Activated naive CD8-positive, alpha-beta T cell (primary cell): ENCODE measurements around the gene PAX5.

ENCODE experiments used
- H3K27ac Mint-ChIP-seq: one replicate; pipeline ENCODE4 v1.8.0; 2021; ENCODE audit warnings: mixed read lengths
- H3K27me3 Mint-ChIP-seq: one replicate; pipeline ENCODE4 v1.8.0; 2021; ENCODE audit warnings: mixed read lengths
- H3K36me3 Mint-ChIP-seq: one replicate; pipeline ENCODE4 v1.8.0; 2021; ENCODE audit warnings: mixed read lengths
- H3K4me1 Mint-ChIP-seq: one replicate; pipeline ENCODE4 v1.8.0; 2021; ENCODE audit warnings: low read depth, mixed read lengths
- H3K4me3 Mint-ChIP-seq: one replicate; pipeline ENCODE4 v1.8.0; 2021; ENCODE audit warnings: mild to moderate bottlenecking, mixed read lengths
- H3K9me3 Mint-ChIP-seq: one replicate; pipeline ENCODE4 v1.8.0; 2021; ENCODE audit warnings: low read depth, mixed read lengths

Gene PAX5

DNA sequence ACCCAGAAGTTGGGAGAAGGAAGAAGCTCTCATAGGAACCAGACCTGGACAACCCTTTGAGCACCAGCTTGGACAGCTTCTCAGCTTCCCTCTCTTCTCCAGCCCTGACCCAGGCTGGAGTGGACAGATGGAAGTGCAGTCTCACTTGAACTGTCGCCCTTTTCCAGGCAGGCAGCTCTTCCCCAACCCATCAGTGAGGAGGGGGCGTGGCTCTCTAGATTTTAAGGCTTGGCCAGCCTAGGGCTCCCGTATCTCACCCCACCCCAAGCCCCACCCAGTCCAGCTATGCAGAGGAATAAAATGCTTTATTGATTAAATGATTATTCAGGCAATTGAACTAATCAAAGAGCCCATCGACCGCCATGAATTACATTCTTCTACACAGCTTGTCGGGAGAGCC is 2.2 kb downstream of the PAX5 start:
- Mint-ChIP-seq H3K27ac (no peak overlapping the region), H3K4me3 (no peak overlapping the region), H3K4me1 (peaks cover 43% of the 10 kb centered on the region), H3K36me3 (no peaks in the 10 kb centered on the region), H3K9me3 (no peaks in the 10 kb centered on the region), H3K27me3 (peaks cover 41% of the 10 kb centered on the region)

DNA sequence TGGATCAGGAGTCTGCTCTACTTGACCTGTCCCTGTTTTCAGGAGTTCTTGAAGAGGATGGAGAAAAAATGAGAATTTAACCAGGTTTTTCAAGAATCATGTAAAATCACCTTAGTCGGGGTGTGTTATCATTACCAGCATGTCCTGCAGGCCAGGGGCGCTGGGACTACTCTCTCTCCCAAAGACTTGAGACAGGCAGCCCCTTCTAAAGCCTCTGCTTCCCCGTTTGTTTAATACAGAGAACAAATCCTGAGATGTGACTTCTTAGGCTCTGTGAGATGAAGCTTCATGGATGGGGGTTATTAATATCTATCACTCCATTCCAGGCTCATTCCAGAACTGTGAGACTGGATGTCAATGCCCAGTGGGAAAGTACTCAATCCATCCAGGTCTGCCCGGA is 3.0 kb downstream of the PAX5 start:
- Mint-ChIP-seq H3K36me3 (no peaks in the 10 kb centered on the region), H3K4me3 (no peak overlapping the region), H3K27me3 (peaks cover 38% of the 10 kb centered on the region), H3K4me1 (peaks cover 43% of the 10 kb centered on the region), H3K9me3 (no peaks in the 10 kb centered on the region), H3K27ac (no peak overlapping the region)

GRCh38 chr9:37030611-37030939 is 3.5 kb downstream of the PAX5 start:
- Mint-ChIP-seq H3K4me1 (peaks cover 44% of the 10 kb centered on the region), H3K36me3 (no peaks in the 10 kb centered on the region), H3K4me3 (peak overlapping the region; percentile 14), H3K9me3 (no peaks in the 10 kb centered on the region), H3K27ac (no peak overlapping the region), H3K27me3 (peaks cover 36% of the 10 kb centered on the region)

- Mint-ChIP-seq H3K4me1 (peaks cover 43% of the 10 kb centered on the region), H3K27ac (no peak overlapping the region), H3K36me3 (no peaks in the 10 kb centered on the region), H3K4me3 (peak overlapping the region; percentile 23), H3K9me3 (no peaks in the 10 kb centered on the region), H3K27me3 (peaks cover 37% of the 10 kb centered on the region)
These were observed 4.1 kb downstream of the PAX5 start for GRCh38 chr9:37029776-37030610.

- H3K36me3 Mint-ChIP-seq, result no peaks in the 10 kb centered on the region
- H3K9me3 Mint-ChIP-seq, result no peaks in the 10 kb centered on the region
- no peak overlapping the region for H3K27ac Mint-ChIP-seq
- peaks cover 37% of the 10 kb centered on the region for H3K27me3 Mint-ChIP-seq
- peak overlapping the region; percentile 23 for H3K4me3 Mint-ChIP-seq
- peaks cover 41% of the 10 kb centered on the region for H3K4me1 Mint-ChIP-seq
These were observed 4.7 kb downstream of the PAX5 start for GRCh38 chr9:37029304-37029775.

DNA sequence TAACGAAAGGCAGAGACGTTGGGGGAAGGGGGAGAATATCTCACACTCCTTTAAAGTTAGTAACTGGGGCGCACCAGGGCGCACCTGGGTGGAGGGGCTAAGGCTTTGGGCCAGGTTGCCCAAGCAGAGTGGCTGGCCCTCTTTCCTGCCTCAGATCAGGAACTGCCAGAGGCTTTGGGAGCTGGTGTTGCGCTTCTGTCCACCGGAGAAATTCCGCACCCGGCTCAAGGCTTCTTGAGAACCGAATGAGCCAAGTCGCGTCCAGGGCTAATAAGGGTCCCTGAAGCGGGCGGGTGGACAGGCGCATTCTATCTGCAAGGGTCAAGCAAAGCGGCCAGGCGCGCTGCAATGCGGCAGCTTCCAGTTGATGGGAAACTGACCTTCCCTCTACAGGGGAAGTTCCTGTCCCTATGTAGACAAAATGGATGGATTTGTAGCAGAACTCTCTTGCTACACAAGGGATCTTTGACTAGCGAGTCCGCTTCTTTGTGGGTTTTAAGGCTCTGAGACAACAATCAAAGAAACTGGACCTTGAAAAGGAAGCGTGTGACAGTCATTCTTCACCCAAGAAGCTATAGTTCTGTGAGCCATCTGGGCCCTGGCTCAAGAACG is 5.5 kb downstream of the PAX5 start:
- Mint-ChIP-seq H3K4me3 (peak overlapping the region; percentile 71), H3K4me1 (peaks cover 38% of the 10 kb centered on the region), H3K27ac (no peak overlapping the region), H3K9me3 (no peaks in the 10 kb centered on the region), H3K36me3 (no peaks in the 10 kb centered on the region), H3K27me3 (peaks cover 44% of the 10 kb centered on the region)

GRCh38 chr9:37027582-37028419 is 6.3 kb downstream of the PAX5 start:
- H3K27me3 Mint-ChIP-seq, result peaks cover 45% of the 10 kb centered on the region
- no peak overlapping the region for H3K27ac Mint-ChIP-seq
- peaks cover 35% of the 10 kb centered on the region for H3K4me1 Mint-ChIP-seq
- no peaks in the 10 kb centered on the region for H3K36me3 Mint-ChIP-seq
- no peaks in the 10 kb centered on the region for H3K9me3 Mint-ChIP-seq
- peak overlapping the region; percentile 71 for H3K4me3 Mint-ChIP-seq

DNA sequence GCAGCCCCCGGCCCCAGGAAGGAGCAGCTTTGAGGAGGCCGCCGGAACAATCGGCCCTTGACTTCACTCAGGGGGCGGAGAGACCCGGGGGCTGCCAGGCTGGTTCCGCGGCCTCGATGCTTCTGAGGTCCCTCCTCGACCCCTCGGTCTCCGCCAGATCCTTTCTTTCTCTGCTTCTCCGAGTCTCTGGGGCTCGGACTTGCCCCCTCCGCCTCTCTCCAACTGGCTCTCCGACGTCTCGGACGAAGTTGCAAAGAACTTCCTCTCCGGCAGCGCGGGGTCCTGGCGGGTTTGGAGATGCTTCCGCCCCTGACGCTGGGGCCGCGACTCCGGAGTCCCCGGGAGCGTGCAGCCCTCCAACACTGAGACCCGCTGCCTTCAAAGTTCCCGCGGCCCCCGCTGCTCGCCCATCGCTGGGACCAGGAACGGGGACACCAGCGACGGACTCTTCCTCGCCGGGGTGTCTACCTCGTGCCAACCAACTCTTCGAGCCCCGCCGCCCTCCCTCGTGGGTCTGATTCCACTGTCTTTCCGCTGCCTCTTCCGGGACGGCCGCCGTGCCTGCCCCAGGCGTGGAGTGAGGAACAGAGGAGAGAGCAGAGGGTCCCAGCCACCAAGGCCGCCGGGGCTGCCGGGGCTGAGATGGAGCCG is 7.0 kb downstream of the PAX5 start:
- H3K27ac Mint-ChIP-seq, result no peak overlapping the region
- peaks cover 35% of the 10 kb centered on the region for H3K4me1 Mint-ChIP-seq
- H3K9me3 Mint-ChIP-seq, result no peaks in the 10 kb centered on the region
- H3K4me3 Mint-ChIP-seq, result peak overlapping the region; percentile 59
- H3K36me3 Mint-ChIP-seq, result no peaks in the 10 kb centered on the region
- H3K27me3 Mint-ChIP-seq, result peaks cover 47% of the 10 kb centered on the region

- Mint-ChIP-seq H3K4me1 (peaks cover 35% of the 10 kb centered on the region), H3K36me3 (no peaks in the 10 kb centered on the region), H3K9me3 (no peaks in the 10 kb centered on the region), H3K4me3 (peak overlapping the region; percentile 82), H3K27ac (no peak overlapping the region), H3K27me3 (peaks cover 47% of the 10 kb centered on the region)
These were observed 7.7 kb downstream of the PAX5 start for GRCh38 chr9:37026113-37026930.

DNA sequence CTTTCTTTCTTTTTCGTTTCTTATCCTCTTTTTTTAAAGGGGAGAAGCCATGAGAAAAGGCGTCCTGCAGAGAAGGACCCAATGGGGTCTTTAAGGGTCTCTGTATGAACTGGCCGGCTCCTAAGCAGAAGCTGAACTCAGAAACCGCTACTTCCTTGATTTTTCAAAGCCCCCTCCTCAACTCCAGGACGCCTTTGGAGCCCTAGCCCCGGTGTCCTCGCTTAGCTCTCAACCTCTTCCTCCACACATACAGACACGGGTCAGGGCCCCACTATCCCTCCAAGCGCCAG is 8.3 kb downstream of the PAX5 start:
- Mint-ChIP-seq H3K27me3 (peaks cover 50% of the 10 kb centered on the region), H3K36me3 (no peaks in the 10 kb centered on the region), H3K9me3 (no peaks in the 10 kb centered on the region), H3K4me3 (peak overlapping the region; percentile 82), H3K4me1 (peaks cover 35% of the 10 kb centered on the region), H3K27ac (no peak overlapping the region)

DNA sequence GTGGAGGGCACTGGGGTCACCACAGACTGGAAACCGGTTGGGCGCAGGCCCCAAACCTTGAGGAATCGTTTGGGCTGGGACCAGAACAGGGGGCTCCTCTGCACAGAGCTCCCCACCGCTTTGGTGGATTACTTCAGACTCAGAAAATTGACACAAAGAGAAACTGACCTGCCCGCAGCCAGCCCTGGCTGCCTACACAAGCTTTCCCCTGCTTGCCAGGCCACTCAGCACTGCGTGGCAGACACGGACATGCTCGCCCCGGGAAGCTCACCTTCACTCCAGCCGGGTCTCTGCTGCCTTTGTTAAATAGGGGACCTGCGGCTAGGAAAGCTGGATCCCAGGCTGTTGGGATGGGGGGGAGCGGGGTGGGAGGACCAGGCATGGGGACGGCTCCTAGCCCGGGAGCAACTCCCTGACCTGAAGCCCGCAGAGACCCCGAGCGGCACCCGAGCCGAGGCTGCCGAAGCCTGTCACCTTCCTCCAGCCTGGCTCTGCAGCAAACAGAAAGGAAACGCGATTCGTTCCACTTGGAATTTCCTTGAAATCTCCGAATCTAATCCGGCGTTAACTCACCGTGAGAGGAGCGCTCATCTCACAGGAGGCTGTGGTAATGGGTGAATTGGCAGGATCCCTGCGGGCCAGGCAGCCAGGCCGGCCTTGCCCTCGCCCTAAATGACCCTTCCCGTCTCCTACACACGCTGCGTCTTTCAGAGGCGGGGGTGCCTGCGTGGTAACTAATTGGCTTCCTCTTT is 8.8 kb downstream of the PAX5 start:
- H3K9me3 Mint-ChIP-seq, result no peaks in the 10 kb centered on the region
- H3K36me3 Mint-ChIP-seq, result no peaks in the 10 kb centered on the region
- H3K27me3 Mint-ChIP-seq, result peaks cover 48% of the 10 kb centered on the region
- H3K4me1 Mint-ChIP-seq, result peaks cover 30% of the 10 kb centered on the region
- H3K4me3 Mint-ChIP-seq, result peak overlapping the region; percentile 82
- no peak overlapping the region for H3K27ac Mint-ChIP-seq

DNA sequence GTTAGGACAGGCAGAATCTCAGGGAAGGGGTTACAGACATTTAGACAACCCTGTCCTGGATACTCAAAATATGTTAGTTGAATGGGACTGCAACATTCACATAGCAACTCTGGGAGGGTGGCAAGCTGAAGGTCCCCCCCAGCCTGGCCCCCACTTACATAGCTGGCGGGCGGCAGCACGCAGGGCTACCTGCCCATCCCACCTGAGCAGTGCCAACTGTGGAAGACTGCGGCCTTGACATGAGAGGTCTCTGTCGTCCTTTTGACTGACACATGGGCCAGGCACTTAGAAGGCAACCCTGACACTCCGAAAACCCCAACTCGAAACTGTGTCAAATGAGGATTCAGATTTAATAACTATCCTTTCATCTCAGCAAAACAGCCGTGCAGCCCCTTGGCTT is 16.5 kb downstream of the PAX5 start:
- Mint-ChIP-seq H3K36me3 (no peaks in the 10 kb centered on the region), H3K4me3 (no peak overlapping the region), H3K9me3 (no peaks in the 10 kb centered on the region), H3K27ac (no peak overlapping the region), H3K4me1 (no peaks in the 10 kb centered on the region), H3K27me3 (peaks cover 48% of the 10 kb centered on the region)

GRCh38 chr9:37011530-37011929 is 22.5 kb downstream of the PAX5 start:
- Mint-ChIP-seq H3K9me3 (no peaks in the 10 kb centered on the region), H3K27me3 (peaks cover 27% of the 10 kb centered on the region), H3K4me1 (no peaks in the 10 kb centered on the region), H3K36me3 (no peaks in the 10 kb centered on the region), H3K4me3 (no peak overlapping the region), H3K27ac (no peak overlapping the region)

DNA sequence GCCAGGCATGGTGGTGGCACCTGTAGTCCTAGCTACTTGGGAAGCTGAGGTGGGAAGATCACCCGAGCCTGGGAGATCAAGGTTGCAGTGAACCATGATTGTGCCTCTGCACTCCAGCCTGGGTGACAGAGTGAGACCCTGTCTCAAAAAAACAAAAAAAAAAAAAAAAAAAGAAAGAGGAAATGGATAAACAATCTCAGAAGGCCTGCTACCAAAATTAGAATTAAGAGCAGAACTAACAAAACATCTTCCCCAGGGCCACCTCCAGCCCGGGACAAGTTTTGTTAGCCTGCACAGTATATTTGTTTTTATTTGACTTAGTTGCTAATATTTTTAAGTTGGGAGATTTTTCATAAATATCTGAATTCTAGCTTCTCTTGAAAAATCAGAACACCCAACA is 23.1 kb downstream of the PAX5 start:
- Mint-ChIP-seq H3K4me1 (no peaks in the 10 kb centered on the region), H3K36me3 (no peaks in the 10 kb centered on the region), H3K9me3 (no peaks in the 10 kb centered on the region), H3K27ac (no peak overlapping the region), H3K27me3 (peaks cover 25% of the 10 kb centered on the region), H3K4me3 (no peak overlapping the region)
